Panc1 (cell line): ENCODE measurements around the gene HACD4. TPM values are rescaled to one million over a fixed set of nuclear protein-coding genes. Genes with fewer than 3 reads are reported as not detected.

Source experiments
- ATAC-seq: fragments of 200-7000 bp; cut with Tn5 transposase; 2 replicates; pipeline ENCODE4 v1.9.1; 2020; ENCODE audit warnings: mild to moderate bottlenecking, moderate library complexity
- BruUV-seq: library from RNA; stranded (reverse); fragments of 400-500 nt; replicated peaks from 2 replicates; lab custom pipeline; 2021; lab: Mats Ljungman, UMichigan
- CTCF ChIA-PET: fragments of 300-600 bp; sonication (Branson Sonifier 250); formaldehyde crosslinking; loops from one replicate; lab custom pipeline; 2022; ENCODE audit warnings: antibody characterized with exemption; lab: Charles Lee
- POLR2A ChIA-PET: fragments of 300-600 bp; sonication (Branson Sonifier 250); formaldehyde crosslinking; loops from one replicate; lab custom pipeline; 2022; ENCODE audit warnings: antibody characterized with exemption; lab: Charles Lee
- DNase-seq: peaks from one replicate; pipeline ENCODE4 v3.0.0-alpha.2; 2010; ENCODE audit warnings: low read depth, low spot score
- H3K27ac ChIP-seq: 2 replicates; pipeline ENCODE4 v1.5.1; 2011; ENCODE audit warnings: mild to moderate bottlenecking, low read length, inconsistent platforms
- H3K27me3 ChIP-seq: fragments of 200-500 bp; sonication (Bioruptor generic); 2 replicates; pipeline ENCODE4 v1.6.0; 2014; ENCODE audit warnings: low read length, inconsistent platforms; ENCODE audit not compliant: control insufficient read depth, insufficient read depth
- H3K36me3 ChIP-seq: fragments of 200-500 bp; sonication (Bioruptor generic); 2 replicates; pipeline ENCODE4 v1.5.1; 2014; ENCODE audit warnings: inconsistent platforms, mild to moderate bottlenecking, low read length, moderate library complexity; ENCODE audit not compliant: control insufficient read depth, insufficient read depth
- H3K4me1 ChIP-seq: 2 replicates; pipeline ENCODE4 v1.5.1; 2011; ENCODE audit warnings: inconsistent platforms, mild to moderate bottlenecking, low read length, moderate library complexity; ENCODE audit not compliant: control insufficient read depth, insufficient read depth
- H3K4me3 ChIP-seq, 2 experiments: 2 replicates each; pipeline ENCODE4 v1.5.1; 2011 to 2012; ENCODE audit warnings: low read depth in 2 of 2, low read length in 2 of 2, mild to moderate bottlenecking in 2 of 2, inconsistent platforms in 1 of 2, moderate library complexity in 1 of 2
- H3K9me3 ChIP-seq: fragments of 200-500 bp; sonication (Bioruptor generic); 2 replicates; pipeline ENCODE4 v1.5.1; 2014; ENCODE audit warnings: low read depth, mild to moderate bottlenecking, inconsistent platforms, low read length, moderate library complexity; ENCODE audit not compliant: control insufficient read depth, insufficient read depth
- POLR2AphosphoS5 ChIP-seq: IDR thresholded peaks from 2 replicates; pipeline ENCODE4 v1.6.1; 2012; ENCODE audit warnings: mild to moderate bottlenecking, low read depth, low read length, moderate library complexity
- SIN3A ChIP-seq: IDR thresholded peaks from 2 replicates; pipeline ENCODE4 v1.6.1; 2012; ENCODE audit warnings: low read depth, mild to moderate bottlenecking, low read length, moderate library complexity, borderline replicate concordance; ENCODE audit not compliant: insufficient read depth
- TCF7L2 ChIP-seq: IDR thresholded peaks from 2 replicates; pipeline ENCODE4 v1.6.1; 2011; ENCODE audit warnings: mild to moderate bottlenecking, low read depth, low read length, inconsistent platforms
- in situ Hi-C: cut with HindIII; loops from 2 replicates; pipeline ENCODE4 v1.10.0; 2016; ENCODE audit warnings: low sequenced_read_pairs, low pct_unique_long_range_greater_than_20kb
- intact Hi-C: fragments of 100-400 bp; cut with micrococcal nuclease; formaldehyde crosslinking; loops from one replicate; pipeline ENCODE4 v1.10.0; 2022; ENCODE audit not compliant: unreplicated experiment
- total RNA-seq: library from RNA; stranded (reverse); gene quantifications from one replicate; pipeline ENCODE4 v1.2.1, GENCODE V29; 2021; ENCODE audit not compliant: unreplicated experiment
- TF ChIP-seq, protein P1 (sequence below), 2 experiments: IDR thresholded peaks; 2 replicates each; pipeline ENCODE4 v1.6.1; 2011 to 2012; ENCODE audit warnings: low read depth in 2 of 2, control low read depth in 1 of 2, low read length in 1 of 2, mild to moderate bottlenecking in 1 of 2, moderate library complexity in 1 of 2; ENCODE audit not compliant: insufficient read depth in 1 of 2
- TF ChIP-seq, protein P2 (sequence below): fragments of 450-650 bp; IDR thresholded peaks from 2 replicates; pipeline ENCODE4 v1.5.1; 2017; ENCODE audit warnings: mild to moderate bottlenecking

HACD4 gene
- total RNA-seq, 1 experiment from 2014 or later = 0.13 TPM

DNA sequence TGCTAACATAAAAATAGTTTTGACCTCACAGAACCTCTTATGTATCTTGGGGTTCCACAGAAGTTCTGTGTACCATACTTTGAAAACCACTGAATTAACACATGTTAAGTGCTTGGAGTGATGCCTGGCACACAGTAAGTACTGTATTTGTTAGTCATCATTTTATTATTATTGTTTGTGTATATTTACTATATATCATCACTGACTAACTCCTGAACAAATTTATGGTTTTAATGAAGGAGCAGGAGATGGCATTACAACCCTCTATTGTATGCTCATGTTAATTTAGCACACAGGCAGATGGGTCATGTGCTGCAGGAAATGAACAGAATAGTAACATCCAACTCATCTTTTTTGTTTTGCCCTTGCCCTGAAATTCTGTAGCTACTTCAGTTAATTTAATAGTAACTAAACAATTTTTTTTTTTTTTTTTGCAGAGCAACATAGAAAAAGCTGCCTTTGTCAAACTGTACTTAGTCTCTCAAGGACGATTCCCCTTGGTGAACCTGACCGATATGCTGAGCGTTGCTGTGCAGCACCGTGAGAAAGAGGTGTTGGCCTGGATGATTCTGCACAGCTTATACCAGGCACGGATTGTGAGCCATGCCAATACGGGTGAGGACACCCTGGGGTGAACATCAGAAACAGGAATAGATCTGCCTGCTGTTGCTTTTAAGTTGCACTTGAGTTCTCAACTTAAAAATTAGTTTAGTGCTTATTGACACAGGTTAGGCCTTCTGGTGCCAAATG lies 45.4 kb downstream of the HACD4 start:
- no peaks in the 10 kb centered on the region for H3K9me3 ChIP-seq
- no peak overlapping the region for H3K4me3 ChIP-seq
- no peak for ATAC-seq
- CTCF ChIA-PET = no interaction called here
- BruUV-seq = no TSS peak
- H3K27ac ChIP-seq = no peak overlapping the region
- DNase-seq = no peak
- no peaks in the 10 kb centered on the region for H3K27me3 ChIP-seq
- H3K4me1 ChIP-seq = no peaks in the 10 kb centered on the region
- in situ Hi-C loops (no loop called here), intact Hi-C loops (no loop called here)
- TF ChIP-seq, protein P1, sequence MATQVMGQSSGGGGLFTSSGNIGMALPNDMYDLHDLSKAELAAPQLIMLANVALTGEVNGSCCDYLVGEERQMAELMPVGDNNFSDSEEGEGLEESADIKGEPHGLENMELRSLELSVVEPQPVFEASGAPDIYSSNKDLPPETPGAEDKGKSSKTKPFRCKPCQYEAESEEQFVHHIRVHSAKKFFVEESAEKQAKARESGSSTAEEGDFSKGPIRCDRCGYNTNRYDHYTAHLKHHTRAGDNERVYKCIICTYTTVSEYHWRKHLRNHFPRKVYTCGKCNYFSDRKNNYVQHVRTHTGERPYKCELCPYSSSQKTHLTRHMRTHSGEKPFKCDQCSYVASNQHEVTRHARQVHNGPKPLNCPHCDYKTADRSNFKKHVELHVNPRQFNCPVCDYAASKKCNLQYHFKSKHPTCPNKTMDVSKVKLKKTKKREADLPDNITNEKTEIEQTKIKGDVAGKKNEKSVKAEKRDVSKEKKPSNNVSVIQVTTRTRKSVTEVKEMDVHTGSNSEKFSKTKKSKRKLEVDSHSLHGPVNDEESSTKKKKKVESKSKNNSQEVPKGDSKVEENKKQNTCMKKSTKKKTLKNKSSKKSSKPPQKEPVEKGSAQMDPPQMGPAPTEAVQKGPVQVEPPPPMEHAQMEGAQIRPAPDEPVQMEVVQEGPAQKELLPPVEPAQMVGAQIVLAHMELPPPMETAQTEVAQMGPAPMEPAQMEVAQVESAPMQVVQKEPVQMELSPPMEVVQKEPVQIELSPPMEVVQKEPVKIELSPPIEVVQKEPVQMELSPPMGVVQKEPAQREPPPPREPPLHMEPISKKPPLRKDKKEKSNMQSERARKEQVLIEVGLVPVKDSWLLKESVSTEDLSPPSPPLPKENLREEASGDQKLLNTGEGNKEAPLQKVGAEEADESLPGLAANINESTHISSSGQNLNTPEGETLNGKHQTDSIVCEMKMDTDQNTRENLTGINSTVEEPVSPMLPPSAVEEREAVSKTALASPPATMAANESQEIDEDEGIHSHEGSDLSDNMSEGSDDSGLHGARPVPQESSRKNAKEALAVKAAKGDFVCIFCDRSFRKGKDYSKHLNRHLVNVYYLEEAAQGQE (IDR thresholded peaks at IDR 0.05; ENCODE audit: insufficient read depth in 1 of 2, low read depth in 2 of 2, low read length in 1 of 2) = no peak
- no peak for TF ChIP-seq TCF7L2
- TF ChIP-seq, protein P2, sequence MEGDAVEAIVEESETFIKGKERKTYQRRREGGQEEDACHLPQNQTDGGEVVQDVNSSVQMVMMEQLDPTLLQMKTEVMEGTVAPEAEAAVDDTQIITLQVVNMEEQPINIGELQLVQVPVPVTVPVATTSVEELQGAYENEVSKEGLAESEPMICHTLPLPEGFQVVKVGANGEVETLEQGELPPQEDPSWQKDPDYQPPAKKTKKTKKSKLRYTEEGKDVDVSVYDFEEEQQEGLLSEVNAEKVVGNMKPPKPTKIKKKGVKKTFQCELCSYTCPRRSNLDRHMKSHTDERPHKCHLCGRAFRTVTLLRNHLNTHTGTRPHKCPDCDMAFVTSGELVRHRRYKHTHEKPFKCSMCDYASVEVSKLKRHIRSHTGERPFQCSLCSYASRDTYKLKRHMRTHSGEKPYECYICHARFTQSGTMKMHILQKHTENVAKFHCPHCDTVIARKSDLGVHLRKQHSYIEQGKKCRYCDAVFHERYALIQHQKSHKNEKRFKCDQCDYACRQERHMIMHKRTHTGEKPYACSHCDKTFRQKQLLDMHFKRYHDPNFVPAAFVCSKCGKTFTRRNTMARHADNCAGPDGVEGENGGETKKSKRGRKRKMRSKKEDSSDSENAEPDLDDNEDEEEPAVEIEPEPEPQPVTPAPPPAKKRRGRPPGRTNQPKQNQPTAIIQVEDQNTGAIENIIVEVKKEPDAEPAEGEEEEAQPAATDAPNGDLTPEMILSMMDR = no peak
- TF ChIP-seq SIN3A = no peak
- no peak for TF ChIP-seq POLR2AphosphoS5
- no peaks in the 10 kb centered on the region for H3K36me3 ChIP-seq
- POLR2A ChIA-PET = no interaction called here

DNA sequence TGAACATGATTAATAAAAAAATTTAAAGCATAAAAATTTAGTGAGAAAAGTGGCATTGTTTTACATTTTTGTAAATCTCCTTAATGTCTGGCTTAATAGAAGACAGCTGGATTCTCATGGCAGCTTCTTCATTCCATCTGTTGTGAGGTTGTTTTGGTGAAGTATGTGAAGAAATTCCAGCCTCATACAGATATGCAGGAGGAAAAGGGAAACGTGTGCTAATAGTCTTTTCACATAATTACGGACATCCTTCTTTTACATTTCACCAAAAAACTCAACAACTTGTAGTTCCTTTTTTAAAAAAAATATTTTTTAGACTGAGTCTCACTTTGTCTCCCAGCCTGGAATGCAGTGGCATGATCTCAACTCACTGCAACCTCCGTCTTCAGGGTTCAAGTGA lies 46.9 kb downstream of the HACD4 start:
- H3K9me3 ChIP-seq = no peaks in the 10 kb centered on the region
- no TSS peak for BruUV-seq
- CTCF ChIA-PET = no interaction called here
- TF ChIP-seq TCF7L2 = no peak
- TF ChIP-seq POLR2AphosphoS5 = no peak
- TF ChIP-seq SIN3A = no peak
- TF ChIP-seq, protein P1 (IDR thresholded peaks at IDR 0.05; ENCODE audit: insufficient read depth in 1 of 2, low read depth in 2 of 2, low read length in 1 of 2) = no peak
- TF ChIP-seq, protein P2 = no peak
- no peaks in the 10 kb centered on the region for H3K4me1 ChIP-seq
- no peak for DNase-seq
- no peak overlapping the region for H3K27ac ChIP-seq
- POLR2A ChIA-PET = no interaction called here
- ATAC-seq = no peak
- H3K36me3 ChIP-seq = no peaks in the 10 kb centered on the region
- intact Hi-C loops (no loop called here), in situ Hi-C loops (no loop called here)
- no peaks in the 10 kb centered on the region for H3K27me3 ChIP-seq
- no peak overlapping the region for H3K4me3 ChIP-seq
